Psoas muscle (tissue), 8 donors: Measurements from ENCODE around the gene HYLS1. TPM values are rescaled to one million over a fixed set of nuclear protein-coding genes. Genes with fewer than 3 reads are reported as not detected.

Experiments
- ATAC-seq, 4 donors: fragments of 200-7000 bp; cut with Tn5 transposase; one replicate each; pipeline ENCODE4 v1.9.1; 2020; ENCODE audit warnings: moderate library complexity in 3 of 4, mild to moderate bottlenecking in 2 of 4
- DNase-seq, 2 donors: peaks; one replicate each; pipeline ENCODE4 v3.0.0-alpha.2; 2020
- H3K27ac ChIP-seq: fragments of 200-600 bp; one replicate; pipeline ENCODE4 v1.8.0; 2022
- H3K27me3 ChIP-seq, 3 donors: fragments of 200-600 bp in 1 of 3; one replicate each; pipeline versions ENCODE4 v1.6.1 to v1.8.0; 2013 to 2022; ENCODE audit warnings: low read length in 2 of 3, mild to moderate bottlenecking in 2 of 3, moderate library complexity in 1 of 3; ENCODE audit not compliant: insufficient read depth in 3 of 3
- H3K36me3 ChIP-seq, 2 donors: fragments of 200-600 bp in 1 of 2; one replicate each; pipeline versions ENCODE4 v1.6.1 to v1.8.0; 2013 to 2022; ENCODE audit warnings: low read depth in 1 of 2, mild to moderate bottlenecking in 1 of 2, moderate library complexity in 1 of 2; ENCODE audit not compliant: insufficient read depth in 1 of 2
- H3K4me1 ChIP-seq: fragments of 200-600 bp; one replicate; pipeline ENCODE4 v1.8.0; 2022
- H3K4me3 ChIP-seq: fragments of 200-600 bp; one replicate; pipeline ENCODE4 v1.8.0; 2022; ENCODE audit warnings: mild to moderate bottlenecking
- H3K9me3 ChIP-seq: fragments of 200-600 bp; one replicate; pipeline ENCODE4 v1.8.0; 2022
- WGBS, 3 donors: extraction: QIAGEN DNeasy Blood & Tissue Kit; methylation state at CpG; one replicate each; pipeline versions ENCODE4 v1.1.6 to v1.1.7; 2013; 5-methylcytosine and 5-hydroxymethylcytosine counted together
- intact Hi-C, 2 donors: fragments of 100-400 bp; cut with DNase I; formaldehyde crosslinking; loops; one replicate each; pipeline versions ENCODE4 v1.11.0 to v1.14.2; 2022
- polyA plus RNA-seq, 3 donors: library from polyadenylated mRNA; stranded (reverse); fragments of 200-250 nt; gene quantifications; one replicate each; pipeline ENCODE4 v1.2.3, GENCODE V29; 2013
- total RNA-seq, 4 donors: library from RNA; stranded (reverse); fragmentation: NEBNext Ultra II Directional in 2 of 4; extraction: Animal tissue kit (Norgen Biotek cat#: 25700) in 2 of 4; gene quantifications; one replicate each; pipeline versions ENCODE4 v1.2.1 to v1.2.4, GENCODE V29; 2021 to 2023
- TF ChIP-seq, protein P1 (sequence below): fragments of 200-600 bp; IDR thresholded peaks from one replicate; pipeline ENCODE4 v1.8.0; 2022; ENCODE audit warnings: antibody characterized with exemption
- donor health status: healthy with polysubstance abuse.
- donor health status: DM: no; HTN: no; CAD: no; lungs with moderate emphysema.
- donor health status: Bipolar disorder and iron deficiency.
- donor health status: healthy.
- donor health status: DM: yes; HTN: yes; CAD: no.
- donor health status: DM: no; HTN: no; CAD: no.
- donor health status: DM: no; HTN: no; CAD: no.
- donor health status: DM: yes; HTN: yes; CAD: no.

The HYLS1 gene
- total and polyA plus RNA-seq, 7 donors, result 1.8 to 7.2 (median 3.8) TPM

- DNase-seq, result no peak
- intact Hi-C loops, result no loop called here
- Histone ChIP-seq H3K9me3 (no peaks in the 10 kb centered on the region), H3K4me3 (no peak overlapping the region), H3K27me3 (no peaks in the 10 kb centered on the region), H3K4me1 (no peaks in the 10 kb centered on the region), H3K36me3 (no peaks in the 10 kb centered on the region), H3K27ac (no peak overlapping the region)
- 77 to 83% (median 81%) methylated on average over 2 of the region's 2 CpGs for WGBS, 3 donors
- no peak for ATAC-seq
- TF ChIP-seq, protein P1, sequence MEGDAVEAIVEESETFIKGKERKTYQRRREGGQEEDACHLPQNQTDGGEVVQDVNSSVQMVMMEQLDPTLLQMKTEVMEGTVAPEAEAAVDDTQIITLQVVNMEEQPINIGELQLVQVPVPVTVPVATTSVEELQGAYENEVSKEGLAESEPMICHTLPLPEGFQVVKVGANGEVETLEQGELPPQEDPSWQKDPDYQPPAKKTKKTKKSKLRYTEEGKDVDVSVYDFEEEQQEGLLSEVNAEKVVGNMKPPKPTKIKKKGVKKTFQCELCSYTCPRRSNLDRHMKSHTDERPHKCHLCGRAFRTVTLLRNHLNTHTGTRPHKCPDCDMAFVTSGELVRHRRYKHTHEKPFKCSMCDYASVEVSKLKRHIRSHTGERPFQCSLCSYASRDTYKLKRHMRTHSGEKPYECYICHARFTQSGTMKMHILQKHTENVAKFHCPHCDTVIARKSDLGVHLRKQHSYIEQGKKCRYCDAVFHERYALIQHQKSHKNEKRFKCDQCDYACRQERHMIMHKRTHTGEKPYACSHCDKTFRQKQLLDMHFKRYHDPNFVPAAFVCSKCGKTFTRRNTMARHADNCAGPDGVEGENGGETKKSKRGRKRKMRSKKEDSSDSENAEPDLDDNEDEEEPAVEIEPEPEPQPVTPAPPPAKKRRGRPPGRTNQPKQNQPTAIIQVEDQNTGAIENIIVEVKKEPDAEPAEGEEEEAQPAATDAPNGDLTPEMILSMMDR, result no peak
Observed at GRCh38 chr11:125869521-125869920, 17.9 kb upstream of the HYLS1 start.

- Histone ChIP-seq H3K27ac (no peak overlapping the region), H3K4me1 (no peaks in the 10 kb centered on the region), H3K36me3 (no peaks in the 10 kb centered on the region), H3K27me3 (no peaks in the 10 kb centered on the region), H3K9me3 (no peaks in the 10 kb centered on the region), H3K4me3 (no peak overlapping the region)
- intact Hi-C loops, result loop anchor here (5.0 to 10.0 kb wide), 3 partner anchors 244 to 1207 kb away; partner anchors contain the start of genes CCDC15 (in 1 of the 2) and CHEK1 (in 1 of the 2)
- ATAC-seq, result no peak
- TF ChIP-seq, protein P1, result peak; percentile 16
- no peak for DNase-seq
- 73 to 77% (median 76%) methylated on average over 10 of the region's 10 CpGs for WGBS, 3 donors
Observed at GRCh38 chr11:125871391-125872137, 15.9 kb upstream of the HYLS1 start.

GRCh38 chr11:125872138-125872491 lies 15.4 kb upstream of the HYLS1 start:
- intact Hi-C loops, result loop anchor here (5.0 to 10.0 kb wide), 3 partner anchors 245 to 1207 kb away; partner anchors contain the start of genes CCDC15 (in 1 of the 2) and CHEK1 (in 1 of the 2)
- H3K9me3 ChIP-seq, result no peaks in the 10 kb centered on the region

DNA sequence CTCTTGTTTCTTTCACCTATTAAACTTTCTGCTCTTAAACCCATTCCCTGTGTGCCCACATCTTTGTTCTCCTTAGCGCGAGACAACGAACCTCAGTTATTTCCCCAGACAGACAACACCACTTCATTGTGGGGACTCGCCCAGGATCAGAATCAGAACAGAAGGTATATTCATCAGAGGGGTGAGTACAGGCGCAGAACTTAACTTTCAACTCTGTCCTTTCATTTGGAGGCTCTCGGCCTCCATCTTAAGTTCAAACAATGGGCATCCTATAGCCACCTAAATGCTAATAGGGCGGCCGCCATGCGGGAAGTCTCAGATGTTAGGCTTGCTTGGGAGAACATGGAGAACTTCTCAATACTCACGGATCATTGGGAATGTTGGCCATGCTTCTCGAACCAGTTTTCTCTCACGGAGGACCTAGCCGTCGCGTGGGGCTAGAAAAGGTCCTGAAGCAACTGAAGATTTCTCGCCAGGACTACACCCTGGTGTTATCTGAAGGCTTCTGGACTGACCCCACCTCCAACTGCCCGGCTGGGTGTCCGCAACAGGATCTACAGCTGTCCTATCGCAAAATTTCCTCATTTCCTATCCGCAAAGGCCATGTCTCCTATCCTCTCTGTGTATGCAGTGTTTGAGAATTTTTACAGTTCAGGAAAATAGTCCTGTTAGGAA lies 13.4 kb upstream of the HYLS1 start:
- no peak for DNase-seq
- ATAC-seq, result peak in 3 of 4 donors; percentile 5 to 16 (median 8)
- TF ChIP-seq, protein P1, result no peak
- Histone ChIP-seq H3K27me3 (no peaks in the 10 kb centered on the region), H3K4me3 (no peak overlapping the region), H3K4me1 (no peaks in the 10 kb centered on the region), H3K9me3 (no peaks in the 10 kb centered on the region), H3K36me3 (no peaks in the 10 kb centered on the region), H3K27ac (no peak overlapping the region)
- 77 to 84% (median 83%) methylated on average over 19 to 20 of the region's 20 CpGs for WGBS, 3 donors
- intact Hi-C loops, result loop anchor here (5.0 to 10.0 kb wide), 3 partner anchors 247 to 1209 kb away; partner anchors contain the start of genes CCDC15 (in 1 of the 2) and CHEK1 (in 1 of the 2)

More at GRCh38 chr11:125872138-125872491, 15.4 kb upstream of the HYLS1 start:
- Histone ChIP-seq H3K4me3 (no peak overlapping the region), H3K4me1 (no peaks in the 10 kb centered on the region), H3K27ac (no peak overlapping the region), H3K36me3 (no peaks in the 10 kb centered on the region), H3K27me3 (no peaks in the 10 kb centered on the region)
- no peak for ATAC-seq
- TF ChIP-seq, protein P1, result no peak
- DNase-seq, result no peak
